Measurements from ENCODE around the gene WIPF3. TPM values are rescaled to one million over a fixed set of nuclear protein-coding genes. Genes with fewer than 3 reads are reported as not detected.

The WIPF3 gene
- total RNA-seq, 6 donors from 2014 or later = 0.34 to 1.3 (median 0.96) TPM; not detected in 2

DNA sequence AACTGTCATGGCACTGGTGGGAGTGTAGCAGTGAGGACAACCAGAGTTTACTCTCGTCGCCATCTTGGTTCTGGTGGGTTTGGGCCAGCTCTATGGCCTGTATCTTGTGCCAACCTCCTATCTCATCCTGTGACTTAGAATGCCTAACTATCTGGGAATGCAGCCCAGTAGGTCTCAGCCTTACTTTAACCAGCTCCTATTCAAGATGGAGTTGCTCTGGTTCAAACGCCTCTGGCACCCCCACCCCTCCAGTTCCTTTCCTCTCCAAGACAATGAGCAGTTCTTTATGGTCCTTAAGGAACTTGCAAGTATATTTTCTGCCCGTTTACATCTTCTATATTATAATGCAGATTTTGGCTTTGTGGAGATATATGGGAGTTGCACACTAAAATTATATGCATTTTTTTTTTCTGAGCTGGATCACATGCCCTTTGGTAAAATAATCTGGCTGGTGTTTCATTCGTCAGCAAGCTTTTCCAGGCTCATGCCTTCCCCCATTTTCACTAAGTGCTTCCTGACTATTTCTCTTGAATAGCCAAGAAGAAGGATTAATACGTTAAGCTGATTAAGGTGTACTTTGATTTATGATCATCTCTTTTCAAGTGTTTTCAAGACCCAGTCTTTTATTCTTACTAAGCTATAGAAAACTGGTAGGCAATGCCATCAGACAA is 11.2 kb upstream of the WIPF3 start:
- Histone ChIP-seq H3K27me3 (no peaks in the 10 kb centered on the region), H3K4me3 (no peak overlapping the region), H3K9me3 (no peaks in the 10 kb centered on the region), H3K36me3 (no peaks in the 10 kb centered on the region), H3K27ac (no peak overlapping the region), H3K4me1 (no peaks in the 10 kb centered on the region)
- ATAC-seq (ENCODE audit: low FRiP score in 2 of 2) (no peak), DNase-seq (no peak)
- WGBS, 2 donors = 79% methylated on average over 6 of the region's 6 CpGs
- no peak for TF ChIP-seq EP300 (IDR thresholded peaks at IDR 0.05)
- no peak for TF ChIP-seq POLR2A (IDR thresholded peaks at IDR 0.05)
- TF ChIP-seq POLR2AphosphoS5 (IDR thresholded peaks at IDR 0.05) = no peak
- TF ChIP-seq, protein P1, sequence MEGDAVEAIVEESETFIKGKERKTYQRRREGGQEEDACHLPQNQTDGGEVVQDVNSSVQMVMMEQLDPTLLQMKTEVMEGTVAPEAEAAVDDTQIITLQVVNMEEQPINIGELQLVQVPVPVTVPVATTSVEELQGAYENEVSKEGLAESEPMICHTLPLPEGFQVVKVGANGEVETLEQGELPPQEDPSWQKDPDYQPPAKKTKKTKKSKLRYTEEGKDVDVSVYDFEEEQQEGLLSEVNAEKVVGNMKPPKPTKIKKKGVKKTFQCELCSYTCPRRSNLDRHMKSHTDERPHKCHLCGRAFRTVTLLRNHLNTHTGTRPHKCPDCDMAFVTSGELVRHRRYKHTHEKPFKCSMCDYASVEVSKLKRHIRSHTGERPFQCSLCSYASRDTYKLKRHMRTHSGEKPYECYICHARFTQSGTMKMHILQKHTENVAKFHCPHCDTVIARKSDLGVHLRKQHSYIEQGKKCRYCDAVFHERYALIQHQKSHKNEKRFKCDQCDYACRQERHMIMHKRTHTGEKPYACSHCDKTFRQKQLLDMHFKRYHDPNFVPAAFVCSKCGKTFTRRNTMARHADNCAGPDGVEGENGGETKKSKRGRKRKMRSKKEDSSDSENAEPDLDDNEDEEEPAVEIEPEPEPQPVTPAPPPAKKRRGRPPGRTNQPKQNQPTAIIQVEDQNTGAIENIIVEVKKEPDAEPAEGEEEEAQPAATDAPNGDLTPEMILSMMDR (IDR thresholded peaks at IDR 0.05) = no peak

DNA sequence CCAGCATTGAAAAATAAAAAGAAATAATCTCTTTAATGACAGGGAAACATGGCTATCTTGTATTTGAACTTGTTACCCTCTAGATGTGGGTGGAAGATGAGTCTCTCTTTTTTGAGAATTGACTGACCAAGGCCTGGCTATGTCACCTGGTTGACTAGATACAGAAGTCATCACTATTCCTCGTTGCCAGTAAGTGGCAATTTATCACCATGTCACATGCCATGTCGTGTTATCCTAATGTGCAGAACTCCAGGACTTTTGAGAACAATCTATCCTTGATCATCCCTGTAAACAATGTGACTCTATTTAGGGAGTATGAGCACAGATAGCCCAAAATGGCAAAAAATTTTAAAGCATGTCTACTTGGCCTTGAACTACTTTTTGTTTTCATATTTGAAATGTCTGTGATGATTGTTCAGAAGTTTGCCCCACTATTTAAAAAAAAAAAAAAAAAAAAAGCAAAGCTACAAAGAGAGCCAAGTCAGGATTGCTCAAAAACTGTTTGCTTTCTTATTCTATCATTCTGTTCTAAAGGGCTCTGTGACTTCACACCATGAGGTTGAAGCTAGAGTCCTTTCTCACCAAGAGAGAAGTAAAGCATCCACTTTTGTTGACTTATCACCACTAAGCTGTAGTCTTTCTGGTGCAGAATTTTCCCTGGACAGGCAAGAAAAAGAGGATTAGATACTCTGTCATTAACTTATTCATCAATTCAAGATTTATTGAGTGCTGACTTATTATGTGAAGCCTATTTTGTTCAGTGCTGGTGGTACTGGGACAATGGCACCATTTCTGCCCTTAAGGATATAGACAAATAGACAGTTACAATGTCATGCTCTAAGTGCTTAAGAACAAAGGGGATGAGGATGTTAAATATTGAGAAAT is 10.4 kb upstream of the WIPF3 start:
- DNase-seq (no peak), ATAC-seq (ENCODE audit: low FRiP score in 2 of 2) (no peak)
- no peaks in the 10 kb centered on the region for H3K4me1 ChIP-seq
- 47 to 61% methylated on average over 2 of the region's 2 CpGs for WGBS, 2 donors
- TF ChIP-seq EP300 (IDR thresholded peaks at IDR 0.05) (no peak), POLR2A (IDR thresholded peaks at IDR 0.05) (no peak), POLR2AphosphoS5 (IDR thresholded peaks at IDR 0.05) (no peak)
- TF ChIP-seq, protein P1 (IDR thresholded peaks at IDR 0.05) = no peak
- no peaks in the 10 kb centered on the region for H3K27me3 ChIP-seq
- H3K9me3 ChIP-seq = no peaks in the 10 kb centered on the region
- H3K4me3 ChIP-seq = no peak overlapping the region
- H3K27ac ChIP-seq = no peak overlapping the region
- H3K36me3 ChIP-seq = no peaks in the 10 kb centered on the region

DNA sequence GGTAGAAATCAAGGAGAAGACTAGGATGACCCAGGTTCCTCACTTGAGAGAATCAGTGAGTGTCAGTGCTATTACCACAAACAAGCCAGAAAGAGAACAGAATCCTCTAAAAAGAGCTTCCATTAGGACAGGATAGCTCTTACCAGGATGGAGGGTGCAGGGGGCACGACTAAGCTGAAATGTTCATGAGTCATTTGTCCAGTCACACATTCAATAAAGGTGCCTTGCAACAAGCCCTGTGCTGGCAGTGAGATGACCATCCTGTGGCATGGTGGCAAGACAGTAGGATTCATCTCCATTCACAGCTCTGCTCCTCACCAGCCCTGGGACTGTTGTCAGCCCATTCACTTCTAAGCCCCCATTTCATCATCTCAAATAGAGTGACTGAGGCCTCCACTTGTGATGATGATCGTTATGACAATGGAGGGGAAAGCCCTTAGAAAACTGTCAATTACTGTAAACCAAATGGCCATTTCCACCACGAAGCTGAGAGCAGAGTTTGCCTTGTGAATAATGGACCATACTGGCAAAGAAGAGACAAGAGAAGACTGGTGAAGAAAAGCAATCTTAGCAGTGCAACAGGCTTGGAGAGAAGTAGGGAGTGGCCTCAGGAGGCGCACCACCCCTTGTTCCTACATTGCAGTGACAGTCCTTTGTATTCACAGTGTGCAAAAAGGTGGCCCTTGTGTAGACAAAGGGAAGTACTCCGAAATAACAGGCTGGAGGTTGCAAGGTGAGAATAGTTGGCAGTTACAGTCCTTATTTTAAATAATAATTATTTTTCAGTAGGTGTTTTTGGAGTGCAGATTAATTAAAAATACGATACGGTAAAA is 9.0 kb upstream of the WIPF3 start:
- WGBS, 2 donors = 79 to 83% methylated on average over 7 of the region's 7 CpGs
- TF ChIP-seq, protein P1 (IDR thresholded peaks at IDR 0.05) = no peak
- TF ChIP-seq POLR2AphosphoS5 (IDR thresholded peaks at IDR 0.05) (no peak), POLR2A (IDR thresholded peaks at IDR 0.05) (no peak), EP300 (IDR thresholded peaks at IDR 0.05) (no peak)
- Histone ChIP-seq H3K27ac (no peak overlapping the region), H3K4me3 (no peak overlapping the region), H3K4me1 (no peaks in the 10 kb centered on the region), H3K27me3 (no peaks in the 10 kb centered on the region), H3K36me3 (no peaks in the 10 kb centered on the region), H3K9me3 (no peaks in the 10 kb centered on the region)
- DNase-seq (no peak), ATAC-seq (ENCODE audit: low FRiP score in 2 of 2) (no peak)

DNA sequence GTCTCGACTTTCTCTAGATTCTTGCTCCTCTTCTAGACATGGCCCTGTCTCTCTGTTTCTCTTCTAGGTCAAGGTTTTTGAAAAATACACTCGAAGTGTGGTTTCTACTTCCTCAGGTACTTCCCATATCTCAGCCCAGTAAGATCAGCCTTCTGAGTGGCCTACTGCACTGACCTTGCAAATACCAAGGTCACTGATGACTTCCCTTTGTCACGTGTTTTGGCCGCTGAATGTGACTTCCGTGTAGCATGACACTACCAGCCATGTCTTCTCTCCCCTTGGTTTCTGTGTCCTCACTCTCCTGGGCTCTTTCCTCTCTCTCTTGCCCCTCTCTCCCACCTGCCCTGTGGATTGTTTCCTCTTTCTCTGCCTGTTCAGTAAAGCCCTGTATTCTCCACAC is 7.9 kb upstream of the WIPF3 start:
- no peak overlapping the region for H3K27ac ChIP-seq
- no peaks in the 10 kb centered on the region for H3K9me3 ChIP-seq
- WGBS, 2 donors = 55 to 66% methylated on average over 5 of the region's 5 CpGs
- DNase-seq (no peak), ATAC-seq (ENCODE audit: low FRiP score in 2 of 2) (no peak)
- H3K36me3 ChIP-seq = no peaks in the 10 kb centered on the region
- no peak overlapping the region for H3K4me3 ChIP-seq
- H3K27me3 ChIP-seq = no peaks in the 10 kb centered on the region
- TF ChIP-seq EP300 (IDR thresholded peaks at IDR 0.05) (no peak), POLR2A (IDR thresholded peaks at IDR 0.05) (no peak), POLR2AphosphoS5 (IDR thresholded peaks at IDR 0.05) (no peak)
- TF ChIP-seq, protein P1 (IDR thresholded peaks at IDR 0.05) = no peak
- H3K4me1 ChIP-seq = no peaks in the 10 kb centered on the region

Data from upper lobe of left lung (tissue), 6 donors.